Lower lobe of right lung (tissue), 2 donors: Measurements from ENCODE around the gene GPX4. TPM values are rescaled to one million over a fixed set of nuclear protein-coding genes. Genes with fewer than 3 reads are reported as not detected.

Experiments
- ATAC-seq, 2 donors: fragments of 200-7000 bp; cut with Tn5 transposase; one replicate each; pipeline ENCODE4 v1.9.1; 2020 to 2022; ENCODE audit warnings: mild to moderate bottlenecking in 2 of 2, moderate library complexity in 2 of 2
- DNase-seq: peaks from one replicate; pipeline ENCODE4 v3.0.0-alpha.2; 2020
- H3K27ac ChIP-seq: fragments of 200-600 bp; one replicate; pipeline ENCODE4 v1.8.0; 2022
- H3K27me3 ChIP-seq: fragments of 200-600 bp; one replicate; pipeline ENCODE4 v1.8.0; 2022; ENCODE audit warnings: low read depth
- H3K36me3 ChIP-seq: fragments of 200-600 bp; one replicate; pipeline ENCODE4 v1.8.0; 2022; ENCODE audit warnings: mild to moderate bottlenecking
- H3K4me1 ChIP-seq: fragments of 200-600 bp; one replicate; pipeline ENCODE4 v1.8.0; 2022
- H3K4me3 ChIP-seq: fragments of 200-600 bp; one replicate; pipeline ENCODE4 v1.8.0; 2022; ENCODE audit warnings: mild to moderate bottlenecking
- H3K9me3 ChIP-seq: fragments of 200-600 bp; one replicate; pipeline ENCODE4 v1.8.0; 2022
- intact Hi-C: fragments of 100-400 bp; cut with DNase I; formaldehyde crosslinking; loops from one replicate; pipeline ENCODE4 v1.11.0; 2022
- total RNA-seq: library from RNA; stranded (reverse); fragmentation: NEBNext Ultra II Directional; extraction: Animal tissue kit (Norgen Biotek cat#: 25700); gene quantifications from one replicate; pipeline ENCODE4 v1.2.1, GENCODE V29; 2021
- TF ChIP-seq, protein P1 (sequence below): fragments of 200-600 bp; IDR thresholded peaks from one replicate; pipeline ENCODE4 v1.8.0; 2022; ENCODE audit warnings: antibody characterized with exemption, mild to moderate bottlenecking
- donor health status: DM: no; HTN: yes; CAD: no; lungs with severe emphysema.

GPX4 gene
- total RNA-seq, 1 donor from 2014 or later: 378 TPM

DNA sequence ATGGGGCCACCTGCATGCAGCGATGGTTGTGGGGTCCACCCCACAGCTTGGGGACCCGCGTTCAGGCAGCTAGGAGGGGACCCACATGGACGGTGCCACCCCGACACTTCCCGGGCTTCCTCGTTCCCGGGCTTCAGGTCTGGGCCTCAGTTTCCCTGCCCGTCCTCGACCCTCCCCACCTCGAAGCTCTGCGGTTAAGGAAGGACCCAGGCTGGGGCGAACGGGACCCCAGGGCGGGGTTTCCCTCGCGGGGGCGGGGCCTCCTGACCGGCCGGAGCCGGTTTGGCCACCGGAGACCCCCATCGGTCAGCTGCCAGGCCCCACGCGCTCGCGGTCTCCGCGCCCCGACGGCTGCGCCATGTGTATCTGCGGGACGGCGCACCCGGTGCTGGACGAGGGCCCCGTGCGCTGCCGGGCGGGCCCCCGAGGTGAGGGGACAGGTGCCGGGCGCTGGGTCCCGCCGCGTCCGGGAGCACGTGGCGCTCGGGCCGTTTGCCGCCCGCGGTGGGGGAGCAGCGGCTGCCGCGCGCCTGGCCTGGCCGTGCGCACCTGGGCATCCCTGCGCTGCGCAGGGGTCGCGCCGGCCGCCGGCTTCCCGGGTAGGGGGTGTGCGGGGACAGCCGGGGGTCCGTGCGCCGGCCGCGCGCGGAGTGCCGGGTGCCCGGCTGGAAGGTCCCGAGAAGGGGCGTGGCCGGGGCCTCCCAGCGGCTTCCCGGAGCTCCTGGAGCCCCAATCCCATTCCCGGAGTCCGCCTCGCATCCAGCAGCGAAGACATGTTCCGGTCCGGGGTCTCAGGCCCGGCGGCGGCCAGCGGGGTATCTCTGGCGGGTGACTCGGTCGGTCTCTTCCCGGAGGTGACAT, 32.6 kb upstream of the GPX4 start:
- peaks cover 70% of the 10 kb centered on the region for H3K4me1 ChIP-seq
- H3K36me3 ChIP-seq: peaks cover 23% of the 10 kb centered on the region
- H3K4me3 ChIP-seq: no peak overlapping the region
- DNase-seq (no peak), ATAC-seq (no peak)
- no peak overlapping the region for H3K27ac ChIP-seq
- intact Hi-C loops: no loop called here
- no peaks in the 10 kb centered on the region for H3K9me3 ChIP-seq
- peaks cover 8% of the 10 kb centered on the region for H3K27me3 ChIP-seq
- TF ChIP-seq, protein P1, sequence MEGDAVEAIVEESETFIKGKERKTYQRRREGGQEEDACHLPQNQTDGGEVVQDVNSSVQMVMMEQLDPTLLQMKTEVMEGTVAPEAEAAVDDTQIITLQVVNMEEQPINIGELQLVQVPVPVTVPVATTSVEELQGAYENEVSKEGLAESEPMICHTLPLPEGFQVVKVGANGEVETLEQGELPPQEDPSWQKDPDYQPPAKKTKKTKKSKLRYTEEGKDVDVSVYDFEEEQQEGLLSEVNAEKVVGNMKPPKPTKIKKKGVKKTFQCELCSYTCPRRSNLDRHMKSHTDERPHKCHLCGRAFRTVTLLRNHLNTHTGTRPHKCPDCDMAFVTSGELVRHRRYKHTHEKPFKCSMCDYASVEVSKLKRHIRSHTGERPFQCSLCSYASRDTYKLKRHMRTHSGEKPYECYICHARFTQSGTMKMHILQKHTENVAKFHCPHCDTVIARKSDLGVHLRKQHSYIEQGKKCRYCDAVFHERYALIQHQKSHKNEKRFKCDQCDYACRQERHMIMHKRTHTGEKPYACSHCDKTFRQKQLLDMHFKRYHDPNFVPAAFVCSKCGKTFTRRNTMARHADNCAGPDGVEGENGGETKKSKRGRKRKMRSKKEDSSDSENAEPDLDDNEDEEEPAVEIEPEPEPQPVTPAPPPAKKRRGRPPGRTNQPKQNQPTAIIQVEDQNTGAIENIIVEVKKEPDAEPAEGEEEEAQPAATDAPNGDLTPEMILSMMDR: no peak

DNA sequence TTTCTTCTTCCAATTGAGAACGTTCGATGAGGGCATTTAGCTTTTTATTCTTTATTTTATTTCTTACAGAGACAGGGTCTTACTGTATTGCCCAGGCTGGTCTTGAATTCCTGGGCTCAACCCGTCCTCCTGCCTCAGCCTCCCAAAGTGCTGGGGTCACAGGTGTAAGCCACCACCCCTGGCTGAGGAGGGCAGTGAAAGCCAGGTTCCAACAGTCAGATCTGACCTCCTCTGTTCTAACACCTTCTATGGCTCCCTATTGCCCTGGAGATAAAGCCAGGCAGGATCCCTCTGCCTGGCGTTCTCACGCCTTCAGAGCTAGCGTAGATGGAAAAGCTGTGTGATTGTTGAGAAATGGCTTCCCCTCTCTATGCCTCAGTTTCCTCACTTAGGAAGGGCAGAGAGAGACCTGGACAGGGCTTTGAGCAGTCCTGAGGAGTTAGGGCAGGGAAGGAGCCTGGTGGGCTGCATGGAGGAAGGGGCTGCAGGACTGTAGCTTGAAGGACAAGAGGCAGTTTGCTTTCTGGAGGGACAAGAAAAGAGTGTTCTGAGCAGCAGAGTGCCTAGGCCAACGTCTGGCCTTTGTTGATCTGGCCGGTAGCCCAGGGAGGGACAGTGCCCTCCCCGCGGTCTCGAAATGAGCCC, 31.3 kb upstream of the GPX4 start:
- Histone ChIP-seq H3K9me3 (no peaks in the 10 kb centered on the region), H3K4me1 (peaks cover 70% of the 10 kb centered on the region), H3K27me3 (peaks cover 8% of the 10 kb centered on the region), H3K36me3 (peaks cover 23% of the 10 kb centered on the region), H3K27ac (no peak overlapping the region), H3K4me3 (no peak overlapping the region)
- TF ChIP-seq, protein P1: no peak
- ATAC-seq: no peak
- intact Hi-C loops: no loop called here
- no peak for DNase-seq

DNA sequence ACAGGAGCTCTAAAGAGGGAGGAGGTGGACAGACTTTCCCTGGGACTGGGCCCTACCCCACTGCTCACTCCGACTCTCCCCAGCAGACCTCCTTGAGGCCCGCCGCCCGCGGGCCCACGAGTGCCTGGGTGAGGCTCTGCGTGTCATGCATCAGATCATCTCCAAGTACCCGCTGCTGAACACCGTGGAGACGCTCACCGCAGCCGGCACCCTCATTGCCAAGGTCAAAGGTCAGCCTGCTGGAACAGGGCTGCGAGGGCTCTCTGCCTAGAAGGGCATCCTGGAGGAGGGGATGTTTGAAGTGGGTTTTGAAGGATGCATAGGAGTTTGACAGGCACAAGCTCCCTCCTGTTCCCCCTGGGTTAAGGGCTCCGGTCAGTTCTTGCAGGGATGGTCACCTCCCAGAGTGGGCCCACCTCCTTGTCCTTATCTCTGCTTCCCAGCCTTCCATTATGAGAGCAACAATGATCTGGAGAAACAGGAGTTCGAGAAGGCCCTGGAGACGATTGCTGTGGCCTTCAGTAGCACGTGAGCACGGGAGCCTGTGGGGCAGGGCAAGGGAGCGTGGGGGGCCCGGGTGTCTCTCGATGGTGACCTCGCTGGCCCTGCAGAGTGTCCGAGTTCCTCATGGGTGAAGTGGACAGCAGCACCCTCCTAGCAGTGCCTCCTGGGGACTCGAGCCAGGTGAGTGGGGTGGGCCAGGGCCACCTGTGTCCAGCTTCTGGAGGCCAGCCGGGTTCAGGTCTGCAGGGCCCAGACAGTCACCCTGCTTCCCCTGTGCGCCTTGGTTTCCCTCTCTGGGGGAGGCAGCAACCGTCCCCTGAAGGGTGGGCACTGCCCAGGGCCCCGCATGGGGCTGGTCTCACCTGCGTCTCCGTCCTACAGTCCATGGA, 30.5 kb upstream of the GPX4 start:
- DNase-seq (no peak), ATAC-seq (no peak)

GRCh38 chr19:1073956-1074517, 29.8 kb upstream of the GPX4 start:
- H3K27me3 ChIP-seq: peaks cover 8% of the 10 kb centered on the region
- H3K4me3 ChIP-seq: peak overlapping the region; percentile 44
- no peak for ATAC-seq
- peak; percentile 53 for DNase-seq
- H3K9me3 ChIP-seq: no peaks in the 10 kb centered on the region
- intact Hi-C loops: no loop called here
- peaks cover 61% of the 10 kb centered on the region for H3K4me1 ChIP-seq
- TF ChIP-seq, protein P1: no peak
- H3K36me3 ChIP-seq: peaks cover 29% of the 10 kb centered on the region
- H3K27ac ChIP-seq: peak overlapping the region; percentile 69

More for the DNA sequence above, 30.5 kb upstream of the GPX4 start:
- intact Hi-C loops: no loop called here
- Histone ChIP-seq H3K27me3 (peaks cover 8% of the 10 kb centered on the region), H3K4me3 (no peak overlapping the region), H3K27ac (peak overlapping the region; percentile 69), H3K9me3 (no peaks in the 10 kb centered on the region), H3K36me3 (peaks cover 23% of the 10 kb centered on the region), H3K4me1 (peaks cover 68% of the 10 kb centered on the region)
- TF ChIP-seq, protein P1: no peak
